NCI-H82 treated with DMSO at 0.1 percent for 48 hours (cell line): ENCODE measurements around the gene KLHL2.
"Not testable (repeated sequence)": the region's sequence is repeated elsewhere in the genome, so short reads cannot be mapped to it uniquely, and the experiment has no call there.

Experiments
- DNase-seq: peaks from one replicate; lab custom pipeline; 2025; ENCODE audit not compliant: unreplicated experiment; lab: John Stamatoyannopoulos, UW

KLHL2 gene

GRCh38 chr4:165201806-165202205, 5.6 kb upstream of the KLHL2 start:
- DNase-seq: no peak

GRCh38 chr4:165203541-165204461, 3.6 kb upstream of the KLHL2 start:
- DNase-seq: no peak

- DNase-seq: no peak
Observed at GRCh38 chr4:165204462-165204830, 2.9 kb upstream of the KLHL2 start.

GRCh38 chr4:165207016-165207430, 338 bp upstream of the KLHL2 start:
- no peak for DNase-seq

GRCh38 chr4:165208221-165208652, 876 bp downstream of the KLHL2 start:
- no peak for DNase-seq

GRCh38 chr4:165208741-165209388, 1.5 kb downstream of the KLHL2 start:
- DNase-seq: no peak

- no peak for DNase-seq
Observed at GRCh38 chr4:165209796-165210195, 2.4 kb downstream of the KLHL2 start.

- no peak for DNase-seq
Observed at GRCh38 chr4:165210566-165210965, 3.2 kb downstream of the KLHL2 start.

GRCh38 chr4:165212647-165213046, 5.3 kb downstream of the KLHL2 start:
- not testable (repeated sequence) for DNase-seq

- not testable (repeated sequence) for DNase-seq
Observed at GRCh38 chr4:165213404-165213803, 6.0 kb downstream of the KLHL2 start.

GRCh38 chr4:165213991-165214709, 6.8 kb downstream of the KLHL2 start:
- DNase-seq: not testable (repeated sequence)

- DNase-seq: not testable (repeated sequence)
Observed at GRCh38 chr4:165215034-165215751, 7.8 kb downstream of the KLHL2 start.

GRCh38 chr4:165215761-165216487, 8.6 kb downstream of the KLHL2 start:
- DNase-seq: not testable (repeated sequence)

GRCh38 chr4:165217325-165217724, 10.0 kb downstream of the KLHL2 start:
- no peak for DNase-seq

GRCh38 chr4:165221306-165221705, 13.9 kb downstream of the KLHL2 start:
- DNase-seq: not testable (repeated sequence)

- DNase-seq: not testable (repeated sequence)
Observed at GRCh38 chr4:165221993-165222650, 14.8 kb downstream of the KLHL2 start.

- DNase-seq: no peak
Observed at GRCh38 chr4:165222651-165222994, 15.3 kb downstream of the KLHL2 start.

- DNase-seq: not testable (repeated sequence)
Observed at GRCh38 chr4:165227401-165227800, 20.0 kb downstream of the KLHL2 start.

GRCh38 chr4:165229490-165230200, 22.3 kb downstream of the KLHL2 start:
- DNase-seq: not testable (repeated sequence)
